ENCODE measurements around the gene CRY1. TPM values are rescaled to one million over a fixed set of nuclear protein-coding genes. Genes with fewer than 3 reads are reported as not detected.
A peak's percentile ranks its signal among the peaks of the same experiment; 100 is the strongest.

Gene CRY1
- total RNA-seq, 3 donors from 2014 or later (not counting 1 experiment from before 2014, with no cell fraction given) = 71.1 to 124 (median 115) TPM

GRCh38 chr12:107032266-107032665, 61.1 kb downstream of the CRY1 start:
- no peaks in the 10 kb centered on the region for H3K9me3 ChIP-seq (ENCODE audit: control insufficient read depth, insufficient read depth, low read length)
- H3K27me3 ChIP-seq (ENCODE audit: control insufficient read depth, insufficient read depth, low read length) = no peaks in the 10 kb centered on the region
- 45% methylated on average over 7 of the region's 7 CpGs for WGBS (ENCODE audit: insufficient coverage)
- H3K36me3 ChIP-seq (ENCODE audit: control insufficient read depth, insufficient read depth, low read length) = no peaks in the 10 kb centered on the region
- peak overlapping the region; percentile 14 for H3K27ac ChIP-seq (ENCODE audit: low read length)
- peaks cover 3% of the 10 kb centered on the region for H3K4me1 ChIP-seq (ENCODE audit: control insufficient read depth, insufficient read depth, low read length)
- no peak overlapping the region for H3K4me3 ChIP-seq (ENCODE audit: low read length)
- intact Hi-C loops (cut with micrococcal nuclease) = no loop called here
- Mint-ChIP-seq H3K36me3 (no peaks in the 10 kb centered on the region), H3K4me3 (no peak overlapping the region), H3K27me3 (ENCODE audit: low read depth in 2 of 2) (no peaks in the 10 kb centered on the region), H3K27ac (peak overlapping the region; percentile 96 to 100), H3K9me3 (peaks cover 0 to 2% of the 10 kb centered on the region in 2 donors), H3K4me1 (peaks cover 58 to 77% of the 10 kb centered on the region in 2 donors)
- TF ChIP-seq CTCF (IDR thresholded peaks at IDR 0.05) = no peak
- DNase-seq (no peak), ATAC-seq (peak in 2 of 3 donors; percentile 28 to 34)

- peaks cover 56 to 79% of the 10 kb centered on the region in 2 donors for H3K4me1 Mint-ChIP-seq
- H3K27ac ChIP-seq (ENCODE audit: low read length) = peak overlapping the region; percentile 47
- peaks cover 3% of the 10 kb centered on the region for H3K4me1 ChIP-seq (ENCODE audit: control insufficient read depth, insufficient read depth, low read length)
These were observed 62.3 kb downstream of the CRY1 start for GRCh38 chr12:107031061-107031460.

GRCh38 chr12:107029081-107029480, 64.3 kb downstream of the CRY1 start:
- intact Hi-C loops (cut with micrococcal nuclease) = no loop called here
- DNase-seq = no peak
- no peak for ATAC-seq
- H3K4me1 ChIP-seq (ENCODE audit: control insufficient read depth, insufficient read depth, low read length) = peaks cover 3% of the 10 kb centered on the region
- no peak for TF ChIP-seq CTCF (IDR thresholded peaks at IDR 0.05)
- Mint-ChIP-seq H3K27me3 (ENCODE audit: low read depth in 2 of 2) (no peaks in the 10 kb centered on the region), H3K27ac (peak overlapping the region; percentile 96 to 100), H3K4me3 (peak overlapping the region; percentile 31), H3K4me1 (peaks cover 59 to 79% of the 10 kb centered on the region in 2 donors), H3K9me3 (no peaks in the 10 kb centered on the region), H3K36me3 (no peaks in the 10 kb centered on the region)
- WGBS (ENCODE audit: insufficient coverage) = 98% methylated on average over 7 of the region's 7 CpGs
- H3K4me3 ChIP-seq (ENCODE audit: low read length) = no peak overlapping the region
- no peak overlapping the region for H3K27ac ChIP-seq (ENCODE audit: low read length)
- no peaks in the 10 kb centered on the region for H3K36me3 ChIP-seq (ENCODE audit: control insufficient read depth, insufficient read depth, low read length)
- H3K9me3 ChIP-seq (ENCODE audit: control insufficient read depth, insufficient read depth, low read length) = no peaks in the 10 kb centered on the region
- no peaks in the 10 kb centered on the region for H3K27me3 ChIP-seq (ENCODE audit: control insufficient read depth, insufficient read depth, low read length)

More at GRCh38 chr12:107031061-107031460, 62.3 kb downstream of the CRY1 start:
- H3K27me3 Mint-ChIP-seq (ENCODE audit: low read depth in 2 of 2) = no peaks in the 10 kb centered on the region
- no peaks in the 10 kb centered on the region for H3K36me3 Mint-ChIP-seq
- H3K27ac Mint-ChIP-seq = peak overlapping the region; percentile 96 to 100
- Histone ChIP-seq H3K4me3 (ENCODE audit: low read length) (no peak overlapping the region), H3K27me3 (ENCODE audit: control insufficient read depth, insufficient read depth, low read length) (no peaks in the 10 kb centered on the region), H3K36me3 (ENCODE audit: control insufficient read depth, insufficient read depth, low read length) (no peaks in the 10 kb centered on the region), H3K9me3 (ENCODE audit: control insufficient read depth, insufficient read depth, low read length) (no peaks in the 10 kb centered on the region)
- 85% methylated on average over 2 of the region's 2 CpGs for WGBS (ENCODE audit: insufficient coverage)
- no peak for DNase-seq
- H3K9me3 Mint-ChIP-seq = no peaks in the 10 kb centered on the region
- H3K4me3 Mint-ChIP-seq = peak overlapping the region; percentile 78
- ATAC-seq = no peak
- TF ChIP-seq CTCF (IDR thresholded peaks at IDR 0.05) = no peak
- intact Hi-C loops (cut with micrococcal nuclease) = loop anchor here (1.0 kb wide), 1 partner anchor 61 kb away; no protein-coding TSS in a partner anchor

GRCh38 chr12:107027636-107028053, 65.7 kb downstream of the CRY1 start:
- H3K4me1 ChIP-seq (ENCODE audit: control insufficient read depth, insufficient read depth, low read length) = peaks cover 3% of the 10 kb centered on the region
- DNase-seq = peak in 1 of 2 donors; percentile 86
- H3K4me3 Mint-ChIP-seq = peak overlapping the region; percentile 90
- TF ChIP-seq CTCF (IDR thresholded peaks at IDR 0.05) = no peak
- no peaks in the 10 kb centered on the region for H3K27me3 ChIP-seq (ENCODE audit: control insufficient read depth, insufficient read depth, low read length)
- no peaks in the 10 kb centered on the region for H3K9me3 Mint-ChIP-seq
- 40% methylated on average over 2 of the region's 2 CpGs for WGBS (ENCODE audit: insufficient coverage)
- intact Hi-C loops (cut with micrococcal nuclease) = loop anchor here (1.0 to 2.0 kb wide), 3 partner anchors 66 to 151 kb away; partner anchors contain the start of genes CRY1 and TMEM263
- H3K27me3 Mint-ChIP-seq (ENCODE audit: low read depth in 2 of 2) = no peaks in the 10 kb centered on the region
- H3K4me3 ChIP-seq (ENCODE audit: low read length) = peak overlapping the region; percentile 10
- H3K36me3 ChIP-seq (ENCODE audit: control insufficient read depth, insufficient read depth, low read length) = no peaks in the 10 kb centered on the region
- H3K27ac ChIP-seq (ENCODE audit: low read length) = peak overlapping the region; percentile 97
- peak; percentile 78 to 91 (median 89) for ATAC-seq
- H3K4me1 Mint-ChIP-seq = peaks cover 50 to 78% of the 10 kb centered on the region in 2 donors
- H3K9me3 ChIP-seq (ENCODE audit: control insufficient read depth, insufficient read depth, low read length) = no peaks in the 10 kb centered on the region
- no peaks in the 10 kb centered on the region for H3K36me3 Mint-ChIP-seq
- peak overlapping the region; percentile 96 to 100 for H3K27ac Mint-ChIP-seq
